GM21717 (cell line): ENCODE measurements around the gene MPHOSPH8.
"Not testable (repeated sequence)": the region's sequence is repeated elsewhere in the genome, so short reads cannot be mapped to it uniquely, and the experiment has no call there.

ENCODE experiments used
- ATAC-seq: cut with Tn5 transposase; IDR thresholded peaks from one replicate; pipeline ENCODE4 v1.9.1; 2021; ENCODE audit warnings: mild to moderate bottlenecking, moderate library complexity; ENCODE audit not compliant: unreplicated experiment

Gene MPHOSPH8

GRCh38 chr13:19624265-19624664 lies 9.2 kb upstream of the MPHOSPH8 start:
- no peak for ATAC-seq

GRCh38 chr13:19632915-19633478 lies 462 bp upstream of the MPHOSPH8 start:
- ATAC-seq: no peak

GRCh38 chr13:19634256-19634740 lies 839 bp downstream of the MPHOSPH8 start:
- ATAC-seq: no peak

- not testable (repeated sequence) for ATAC-seq
Observed at GRCh38 chr13:19635926-19636325, 2.5 kb downstream of the MPHOSPH8 start.

GRCh38 chr13:19643652-19644051 lies 10.2 kb downstream of the MPHOSPH8 start:
- no peak for ATAC-seq

- no peak for ATAC-seq
Observed at GRCh38 chr13:19645000-19645399, 11.5 kb downstream of the MPHOSPH8 start.

- no peak for ATAC-seq
Observed at GRCh38 chr13:19646063-19646462, 12.6 kb downstream of the MPHOSPH8 start.

- no peak for ATAC-seq
Observed at GRCh38 chr13:19650742-19651141, 17.3 kb downstream of the MPHOSPH8 start.

- no peak for ATAC-seq
Observed at GRCh38 chr13:19657872-19658591, 24.6 kb downstream of the MPHOSPH8 start.

GRCh38 chr13:19658831-19659230 lies 25.4 kb downstream of the MPHOSPH8 start:
- ATAC-seq: no peak

GRCh38 chr13:19661126-19661525 lies 27.7 kb downstream of the MPHOSPH8 start:
- no peak for ATAC-seq

GRCh38 chr13:19661561-19661960 lies 28.1 kb downstream of the MPHOSPH8 start:
- ATAC-seq: no peak

GRCh38 chr13:19663416-19663979 lies 30.0 kb downstream of the MPHOSPH8 start:
- ATAC-seq: no peak

GRCh38 chr13:19664481-19665230 lies 31.2 kb downstream of the MPHOSPH8 start:
- ATAC-seq: no peak

- no peak for ATAC-seq
Observed at GRCh38 chr13:19665427-19665859, 32.0 kb downstream of the MPHOSPH8 start.

GRCh38 chr13:19668778-19669177 lies 35.3 kb downstream of the MPHOSPH8 start:
- ATAC-seq: no peak

- no peak for ATAC-seq
Observed at GRCh38 chr13:19670147-19670546, 36.7 kb downstream of the MPHOSPH8 start.

- no peak for ATAC-seq
Observed at GRCh38 chr13:19672990-19673389, 39.5 kb downstream of the MPHOSPH8 start.

- ATAC-seq: no peak
Observed at GRCh38 chr13:19673473-19674430, 40.3 kb downstream of the MPHOSPH8 start.

- no peak for ATAC-seq
Observed at GRCh38 chr13:19674898-19675297, 41.4 kb downstream of the MPHOSPH8 start.
